ENCODE results near the gene CIB4. TPM values are rescaled to one million over a fixed set of nuclear protein-coding genes. Genes with fewer than 3 reads are reported as not detected.

The CIB4 gene
- total RNA-seq, 4 donors from 2014 or later: 1.1 TPM; not detected in 3

DNA sequence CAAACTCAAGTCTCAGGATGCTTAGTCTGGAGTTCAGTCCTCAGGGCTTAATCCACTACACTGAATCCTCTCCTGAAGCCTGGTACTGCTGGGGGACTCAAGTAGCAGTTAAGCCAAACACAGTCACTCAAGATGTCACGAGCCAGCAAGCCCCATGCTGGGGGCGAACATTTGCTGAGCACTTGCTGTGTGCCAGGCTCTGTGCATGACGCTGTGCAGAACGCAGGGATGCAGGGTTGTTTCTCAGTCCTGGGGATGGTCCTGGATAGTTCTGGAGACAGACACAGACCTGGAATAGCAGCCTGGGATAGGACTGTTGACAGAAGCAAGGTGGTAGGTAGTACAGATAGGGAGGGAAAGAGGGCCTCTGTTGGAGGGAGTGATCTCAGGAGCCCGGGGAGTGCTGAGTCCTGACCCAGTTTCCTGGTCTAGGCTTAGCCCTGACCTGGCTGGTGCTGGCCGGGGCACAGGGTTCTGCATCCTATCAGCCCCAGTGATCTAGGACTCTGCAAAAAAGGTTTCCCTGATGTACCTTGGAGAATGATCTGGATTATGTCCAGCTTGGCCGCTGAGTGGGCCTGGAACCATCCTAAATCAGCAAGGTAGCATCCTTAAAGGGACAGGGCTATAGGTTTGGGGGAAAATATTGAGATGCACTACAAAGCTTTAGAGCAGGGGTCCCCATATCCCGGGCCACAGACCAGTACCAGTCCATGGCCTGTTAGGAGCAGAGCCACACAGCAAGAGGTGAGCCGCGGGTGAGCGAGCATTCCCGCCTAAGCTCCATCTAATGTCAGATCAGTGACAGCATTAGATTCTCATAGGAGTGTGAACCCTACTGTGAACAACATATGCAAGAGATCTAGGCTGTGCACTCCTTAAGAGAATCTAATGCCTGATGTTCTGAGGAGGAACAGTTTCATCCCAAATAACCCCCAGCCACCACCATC lies 108.6 kb downstream of the CIB4 start:
- TF ChIP-seq, protein P1, sequence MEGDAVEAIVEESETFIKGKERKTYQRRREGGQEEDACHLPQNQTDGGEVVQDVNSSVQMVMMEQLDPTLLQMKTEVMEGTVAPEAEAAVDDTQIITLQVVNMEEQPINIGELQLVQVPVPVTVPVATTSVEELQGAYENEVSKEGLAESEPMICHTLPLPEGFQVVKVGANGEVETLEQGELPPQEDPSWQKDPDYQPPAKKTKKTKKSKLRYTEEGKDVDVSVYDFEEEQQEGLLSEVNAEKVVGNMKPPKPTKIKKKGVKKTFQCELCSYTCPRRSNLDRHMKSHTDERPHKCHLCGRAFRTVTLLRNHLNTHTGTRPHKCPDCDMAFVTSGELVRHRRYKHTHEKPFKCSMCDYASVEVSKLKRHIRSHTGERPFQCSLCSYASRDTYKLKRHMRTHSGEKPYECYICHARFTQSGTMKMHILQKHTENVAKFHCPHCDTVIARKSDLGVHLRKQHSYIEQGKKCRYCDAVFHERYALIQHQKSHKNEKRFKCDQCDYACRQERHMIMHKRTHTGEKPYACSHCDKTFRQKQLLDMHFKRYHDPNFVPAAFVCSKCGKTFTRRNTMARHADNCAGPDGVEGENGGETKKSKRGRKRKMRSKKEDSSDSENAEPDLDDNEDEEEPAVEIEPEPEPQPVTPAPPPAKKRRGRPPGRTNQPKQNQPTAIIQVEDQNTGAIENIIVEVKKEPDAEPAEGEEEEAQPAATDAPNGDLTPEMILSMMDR (IDR thresholded peaks at IDR 0.05; ENCODE audit: low read depth): no peak

Small RNAs within 50 kb of the gene (small RNA-seq; reads per million reads assigned to genes)
- not detected for gene AC015977.1

Other genes starting within 250 kb of the CIB4 start
- gene DRC1, start 239.4 kb downstream of the CIB4 start, total RNA-seq: not detected
- under 1 TPM in 3 of 4 donors, not detected in 1; 0.16 to 0.44 (median 0.17) TPM for gene OTOF, start 163.2 kb downstream of the CIB4 start, total RNA-seq
- gene KCNK3, start 51.4 kb upstream of the CIB4 start, total RNA-seq: 1 to 10 TPM; 1.8 to 5.7 (median 4.5) TPM
- gene SLC35F6, start 122.9 kb upstream of the CIB4 start, total RNA-seq: 10 to 100 TPM; 49.5 to 63.1 (median 51.7) TPM
- gene CENPA, start 144.7 kb upstream of the CIB4 start, total RNA-seq: 1 to 10 TPM in 2 of 4 donors, under 1 TPM in 2; 0.49 to 1.7 (median 0.99) TPM
- not detected for gene DPYSL5, start 206.8 kb upstream of the CIB4 start, total RNA-seq